Measurements from ENCODE around the gene DTL.

- TF ChIP-seq CTCF (IDR thresholded peaks at IDR 0.05; ENCODE audit: insufficient read depth, low read depth, low read length): no peak
- TF ChIP-seq EZH2 (IDR thresholded peaks at IDR 0.05; ENCODE audit: insufficient read depth, low read length): no peak
These were observed 10.9 kb upstream of the DTL start for GRCh38 chr1:212024469-212025149.

Data from astrocyte (in vitro differentiated cells and primary cell).